Stimulated activated naive CD4-positive, alpha-beta T cell treated with Interleukin-2 at 50 U/mL for 16 hours (primary cell): ENCODE data around the gene ZNF138.
"Not testable (repeated sequence)": the region's sequence is repeated elsewhere in the genome, so short reads cannot be mapped to it uniquely, and the experiment has no call there.

Source experiments
- DNase-seq: peaks from one replicate; lab custom pipeline; 2025; lab: John Stamatoyannopoulos, UW

ZNF138 gene

DNA sequence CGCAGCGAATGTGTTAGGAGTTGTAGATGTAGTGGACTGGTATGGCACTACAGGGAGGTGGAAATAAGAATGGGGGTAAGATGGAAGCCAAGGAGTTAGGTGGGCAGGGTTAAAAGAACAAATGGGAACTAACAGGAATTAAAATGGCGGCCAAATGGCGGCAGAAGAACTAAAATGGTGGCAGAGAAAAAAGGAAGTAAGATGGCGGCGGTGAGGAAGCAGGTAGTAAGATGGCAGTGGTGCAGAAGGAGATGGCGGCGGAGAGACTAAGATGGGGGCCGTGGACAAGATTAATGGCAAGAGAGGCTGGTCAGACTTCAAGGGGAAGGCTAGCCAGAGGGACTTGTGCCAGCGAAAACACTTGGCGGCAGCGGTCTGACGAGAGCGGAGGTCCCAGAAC is 44.5 kb downstream of the ZNF138 start:
- DNase-seq: no peak

DNA sequence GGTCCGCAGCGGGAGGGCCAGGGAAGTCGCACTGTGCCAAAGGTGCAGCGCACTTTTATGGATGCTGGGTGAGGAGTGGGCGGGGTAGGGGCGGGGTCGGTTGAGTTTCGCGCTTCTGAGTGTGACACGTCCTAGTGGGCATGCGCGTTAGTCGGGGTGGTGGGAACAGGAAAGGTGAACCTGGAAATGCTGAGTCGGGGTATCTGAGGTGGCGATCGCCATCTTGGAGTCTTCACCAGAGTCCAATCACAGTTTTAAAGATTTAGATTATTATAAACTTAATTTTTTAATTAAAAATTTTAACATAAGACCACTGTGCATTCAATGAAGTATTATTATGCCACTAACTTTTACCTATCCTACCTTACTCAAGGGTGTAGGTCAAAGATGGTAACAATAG is 45.7 kb downstream of the ZNF138 start:
- DNase-seq: no peak

DNA sequence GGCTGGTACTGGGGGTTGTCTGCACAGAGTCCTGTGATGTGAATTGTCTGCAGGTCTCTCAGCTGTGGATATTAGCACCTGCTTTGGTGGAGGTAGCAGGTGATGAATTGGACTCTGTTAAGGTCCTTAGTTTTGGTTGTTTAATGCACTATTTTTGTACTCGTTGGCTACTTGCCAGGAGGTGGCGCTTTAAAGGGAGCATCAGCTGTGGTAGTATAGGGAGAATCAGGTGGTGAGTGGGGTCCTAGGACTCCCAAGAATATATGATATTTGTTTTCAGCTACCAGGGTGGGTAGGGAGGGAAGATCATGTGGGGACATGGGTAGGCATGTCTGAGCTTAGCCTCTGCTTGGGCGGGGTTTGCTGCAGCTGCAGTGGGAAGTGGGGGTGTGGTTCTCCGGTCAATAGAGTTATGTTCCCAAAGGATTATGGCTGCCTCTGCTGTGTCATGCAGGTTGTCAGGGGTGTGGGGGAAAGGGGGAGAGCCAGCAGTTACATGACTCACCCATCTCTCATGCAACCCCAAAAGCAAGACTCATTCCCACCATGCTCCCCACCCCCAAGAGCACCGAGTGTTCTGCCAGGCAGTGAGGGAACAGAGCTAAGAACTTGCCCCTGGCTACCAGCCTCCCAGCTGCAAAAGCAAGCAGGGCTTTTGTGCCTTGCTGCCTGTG is 55.2 kb downstream of the ZNF138 start:
- no peak for DNase-seq

DNA sequence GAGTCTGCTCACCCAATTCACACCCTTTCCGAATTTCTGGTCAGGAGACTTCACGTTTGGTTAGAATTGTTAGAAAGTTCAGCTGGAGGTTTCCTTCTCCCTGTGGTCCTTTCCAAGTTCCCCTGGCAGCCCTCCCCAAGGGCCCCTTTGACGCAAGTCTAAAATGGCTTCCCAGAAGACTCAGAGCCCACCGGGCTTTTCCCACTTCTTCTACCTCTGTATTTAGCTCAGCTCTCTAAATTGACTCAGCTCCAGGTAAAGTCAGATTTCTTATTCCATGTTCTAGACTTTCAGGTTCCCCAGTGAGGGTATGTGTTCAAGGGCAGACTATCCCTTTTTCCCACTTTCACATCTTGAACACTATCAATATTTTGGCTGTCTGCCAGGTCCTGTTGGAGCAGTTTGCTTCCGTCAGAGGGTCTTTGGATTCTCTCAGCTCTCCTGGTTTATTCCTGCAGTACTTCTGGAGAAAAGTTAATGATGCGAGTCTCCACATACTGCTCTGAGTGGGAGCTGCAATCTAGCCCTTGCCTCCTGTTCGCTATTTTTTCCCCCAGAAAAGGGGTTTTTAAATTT is 55.8 kb downstream of the ZNF138 start:
- no peak for DNase-seq

DNA sequence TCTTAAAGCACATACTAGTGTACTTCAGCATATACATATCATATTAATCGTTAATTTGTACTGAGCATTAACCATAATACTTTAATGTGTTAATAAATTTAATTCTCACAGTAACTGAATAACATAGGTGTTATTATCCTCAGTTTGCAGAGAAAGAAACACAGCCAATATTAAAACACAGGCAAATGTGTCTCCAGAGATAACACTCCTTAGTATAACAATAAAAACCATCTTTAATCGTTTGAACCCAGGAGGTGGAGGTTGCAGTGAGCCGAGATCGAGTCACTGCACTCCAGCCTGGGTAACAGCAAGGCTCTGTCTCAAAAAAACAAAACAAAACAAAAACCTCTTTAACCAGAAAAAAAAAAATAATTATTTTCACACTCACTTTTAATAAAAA is 59.5 kb downstream of the ZNF138 start:
- no peak for DNase-seq

DNA sequence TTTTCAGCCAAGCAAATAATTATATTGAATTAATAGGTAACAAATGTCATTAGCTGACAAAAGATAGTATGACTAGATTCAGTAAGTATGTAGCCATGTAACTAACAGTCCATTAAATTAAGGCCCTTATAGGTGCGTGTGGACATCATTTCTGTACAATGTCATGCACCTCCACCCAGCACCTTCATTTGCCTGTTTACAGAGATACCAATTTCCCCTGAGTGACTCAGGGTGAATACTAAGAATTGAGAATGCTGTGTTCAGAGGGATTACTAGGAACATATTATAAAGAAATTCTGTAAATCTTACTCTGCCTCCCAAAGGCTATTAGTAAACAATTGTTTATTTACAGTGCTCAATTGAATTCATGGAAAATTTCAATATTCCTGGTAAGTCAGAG is 60.7 kb downstream of the ZNF138 start:
- no peak for DNase-seq

DNA sequence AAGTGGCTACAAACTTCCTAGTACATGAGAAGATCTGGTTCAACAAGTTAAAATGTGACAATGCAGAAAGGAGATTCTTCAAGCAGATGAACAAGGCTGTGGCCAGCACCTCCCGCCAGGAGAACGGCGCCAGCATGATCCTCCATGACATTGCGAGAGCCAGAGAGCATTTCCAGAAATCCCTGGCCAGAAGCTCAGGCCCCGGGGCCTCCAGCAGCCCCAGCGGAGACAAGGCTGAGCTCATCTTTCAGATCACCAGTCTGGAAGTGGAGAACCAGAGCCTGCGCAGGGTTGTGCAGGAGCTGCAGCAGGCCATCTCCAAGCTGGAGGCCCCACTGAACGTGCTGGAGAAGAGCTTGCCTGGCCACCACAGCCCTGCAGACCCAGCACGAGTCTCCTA is 68.8 kb downstream of the ZNF138 start:
- no peak for DNase-seq

DNA sequence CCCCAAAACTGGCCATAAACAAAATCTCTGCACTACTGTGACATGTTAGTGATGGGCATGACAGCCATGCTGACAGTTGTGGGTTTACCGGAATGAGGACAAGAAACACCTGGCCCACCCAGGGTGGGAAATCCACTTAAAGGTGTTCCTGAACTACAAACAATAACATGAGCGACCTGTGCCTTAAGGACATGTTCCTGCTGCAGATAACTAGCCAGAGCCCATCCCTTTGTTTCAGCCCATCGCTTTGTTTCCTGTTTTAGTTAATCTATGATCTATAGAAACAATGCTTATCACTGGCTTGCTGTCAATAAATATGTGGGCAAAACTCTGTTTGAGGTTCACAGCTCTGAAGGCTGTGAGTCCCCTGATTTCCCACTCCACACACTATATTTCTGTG is 69.3 kb downstream of the ZNF138 start:
- DNase-seq: not testable (repeated sequence)

DNA sequence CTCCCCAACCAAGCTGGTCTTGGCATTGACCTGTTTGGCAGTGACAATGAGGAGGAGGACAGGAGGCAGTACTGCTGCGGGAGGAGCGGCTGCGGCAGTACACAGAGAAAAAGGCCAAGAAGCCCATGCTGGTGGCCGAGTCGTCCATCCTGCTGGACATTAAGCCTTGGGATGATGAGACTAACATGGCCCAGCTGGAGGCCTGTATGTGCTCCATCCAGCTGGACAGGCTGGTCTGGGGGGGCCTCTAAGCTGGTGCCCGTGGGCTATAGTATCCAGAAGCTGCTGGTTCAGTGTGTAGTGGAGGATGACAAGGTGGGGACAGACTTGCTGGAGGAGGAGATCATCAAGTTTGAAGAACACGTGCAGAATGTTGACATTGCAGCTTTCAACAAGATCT is 69.7 kb downstream of the ZNF138 start:
- no peak for DNase-seq

DNA sequence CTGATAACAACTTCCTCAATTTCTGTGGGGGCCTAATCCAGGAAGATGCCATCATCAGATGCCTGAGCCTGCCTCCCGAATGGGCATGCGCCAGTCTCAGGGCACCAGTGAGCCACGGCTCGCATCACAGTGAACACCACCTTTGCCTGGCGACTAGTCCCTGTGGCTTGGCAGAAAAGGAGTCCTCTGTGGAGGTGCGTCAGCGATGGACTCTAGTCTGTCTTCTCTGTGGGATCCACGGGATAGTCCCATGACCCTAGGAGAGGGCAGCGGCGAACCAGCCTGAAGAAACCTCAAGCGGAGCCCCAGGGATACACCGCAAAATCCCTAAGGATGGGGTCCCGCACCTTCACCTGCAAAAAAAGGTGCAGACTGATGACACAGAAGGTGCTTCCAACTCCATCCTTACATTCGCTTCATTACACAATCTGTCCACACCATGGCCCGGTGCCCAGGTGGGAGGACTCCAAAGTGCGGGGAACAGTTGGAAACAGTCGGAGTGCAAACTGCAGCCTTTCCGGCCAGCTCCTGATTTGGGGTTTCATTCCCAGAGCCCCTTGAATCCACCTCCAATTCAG is 73.7 kb downstream of the ZNF138 start:
- DNase-seq: no peak

DNA sequence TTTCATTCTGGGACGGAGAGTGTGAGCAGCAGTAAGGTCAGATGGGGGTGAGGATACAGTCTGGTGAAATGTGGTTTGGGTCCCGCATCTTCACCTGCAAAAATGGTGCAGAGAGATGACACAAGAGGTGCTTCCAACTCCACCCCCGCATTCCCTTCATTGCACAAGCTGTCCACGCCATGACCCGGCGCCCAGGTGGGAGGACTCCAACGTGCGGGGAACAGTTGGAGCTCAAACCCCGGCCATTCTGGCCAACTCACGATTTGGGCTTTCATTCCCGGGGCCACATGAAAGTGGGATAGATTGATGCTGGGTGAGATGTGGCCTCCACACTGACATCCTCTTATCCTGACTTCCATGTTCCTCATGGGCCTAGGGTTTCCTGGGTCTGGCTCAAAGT is 74.3 kb downstream of the ZNF138 start:
- DNase-seq: no peak

DNA sequence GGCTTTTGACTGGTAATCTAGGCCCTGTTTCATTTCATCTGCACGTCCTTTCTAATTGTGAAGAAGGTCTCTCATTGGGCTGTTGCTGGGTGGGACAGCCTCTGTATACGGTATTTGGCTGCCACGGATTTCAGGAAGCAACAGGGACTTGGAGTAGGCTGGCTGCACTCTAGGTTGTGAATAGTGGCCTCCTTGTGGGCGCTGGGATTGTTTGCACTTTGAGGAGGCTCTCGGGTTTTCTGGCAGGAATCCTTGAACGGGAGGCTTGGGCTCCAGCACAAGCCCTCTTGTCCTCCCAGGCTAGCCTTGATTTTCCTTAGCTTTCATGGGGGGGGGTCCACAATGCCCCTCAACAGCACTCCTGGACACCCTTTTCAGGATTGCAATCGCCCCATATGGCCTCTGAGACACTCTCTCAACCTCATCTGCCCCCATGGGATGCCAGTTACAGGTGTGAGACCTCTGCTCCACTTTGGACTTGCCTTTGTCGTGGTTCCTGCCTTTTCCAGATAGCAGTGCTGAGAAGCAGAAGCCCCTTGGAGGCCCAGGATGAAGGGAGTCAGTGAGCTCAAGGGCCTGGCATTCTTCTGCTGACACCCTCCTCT is 75.0 kb downstream of the ZNF138 start:
- no peak for DNase-seq

DNA sequence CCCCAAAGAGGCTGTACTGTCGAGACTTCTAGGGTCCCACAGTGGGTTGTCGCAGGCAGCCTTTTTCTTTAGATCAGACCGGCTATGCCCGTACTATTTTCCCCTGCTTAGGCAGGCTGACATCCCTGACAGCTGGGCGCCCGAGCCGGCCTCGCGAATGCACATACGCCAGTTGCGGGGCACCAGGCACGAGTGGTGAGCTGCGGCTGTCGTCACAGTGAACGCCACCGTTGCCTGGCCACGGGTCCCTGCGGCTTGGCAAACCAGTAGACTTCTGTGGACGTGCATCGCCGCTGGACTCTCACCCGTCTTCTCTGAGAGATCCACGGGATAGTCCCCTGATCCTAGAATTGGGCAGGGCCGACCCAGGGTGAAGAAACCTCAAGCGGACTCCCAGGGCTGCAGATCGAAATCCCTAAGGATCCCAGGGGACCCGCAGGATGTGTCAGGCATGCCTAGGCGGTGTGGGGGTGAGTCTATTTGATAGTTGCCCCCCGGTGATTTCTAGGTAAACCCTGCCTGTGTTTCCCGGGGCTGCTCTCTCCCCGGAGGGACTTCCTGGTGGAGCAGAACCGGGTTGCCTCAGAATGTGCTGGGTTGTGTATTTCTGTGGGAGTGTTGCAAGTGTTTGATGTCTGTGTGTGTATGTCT is 75.8 kb downstream of the ZNF138 start:
- DNase-seq: no peak

DNA sequence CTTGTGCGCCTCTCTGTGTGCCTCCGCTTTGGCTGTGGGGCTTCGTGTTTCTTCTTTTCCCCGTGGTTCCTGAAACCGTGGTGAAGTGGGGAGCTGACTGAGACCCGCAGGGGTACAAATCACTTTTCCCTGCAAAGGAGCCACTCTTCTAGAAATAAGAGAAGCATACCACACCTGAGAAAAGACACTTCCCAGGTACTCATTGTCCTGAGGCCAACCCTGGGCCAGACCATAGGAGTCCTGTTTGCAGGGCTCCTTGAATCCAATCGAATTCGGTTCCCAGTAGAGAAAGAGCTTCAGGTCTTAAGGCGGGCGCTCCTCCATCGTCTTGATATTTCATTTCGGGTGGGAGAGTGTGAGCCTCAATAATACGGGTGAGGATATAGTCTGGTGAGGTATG is 76.4 kb downstream of the ZNF138 start:
- no peak for DNase-seq

DNA sequence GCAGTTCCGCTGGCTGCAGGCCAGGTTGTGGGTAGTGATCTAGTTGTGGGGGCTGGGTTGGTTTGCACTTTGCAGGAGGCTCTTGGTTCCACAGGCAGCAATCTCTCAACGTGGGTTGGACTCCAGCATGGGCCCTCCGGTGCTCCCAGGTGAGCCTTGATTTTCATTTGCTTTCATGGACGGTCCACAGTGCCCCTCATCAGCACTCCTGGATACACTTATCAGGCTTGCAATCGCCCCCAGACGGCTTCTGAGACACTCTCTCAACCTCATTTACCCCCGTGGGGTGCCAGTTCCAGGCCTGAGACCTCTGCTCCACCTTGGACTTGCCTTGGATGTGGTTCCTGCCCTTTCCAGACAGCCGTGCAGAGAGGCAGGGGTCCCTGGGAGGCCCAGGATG is 77.5 kb downstream of the ZNF138 start:
- DNase-seq: no peak

DNA sequence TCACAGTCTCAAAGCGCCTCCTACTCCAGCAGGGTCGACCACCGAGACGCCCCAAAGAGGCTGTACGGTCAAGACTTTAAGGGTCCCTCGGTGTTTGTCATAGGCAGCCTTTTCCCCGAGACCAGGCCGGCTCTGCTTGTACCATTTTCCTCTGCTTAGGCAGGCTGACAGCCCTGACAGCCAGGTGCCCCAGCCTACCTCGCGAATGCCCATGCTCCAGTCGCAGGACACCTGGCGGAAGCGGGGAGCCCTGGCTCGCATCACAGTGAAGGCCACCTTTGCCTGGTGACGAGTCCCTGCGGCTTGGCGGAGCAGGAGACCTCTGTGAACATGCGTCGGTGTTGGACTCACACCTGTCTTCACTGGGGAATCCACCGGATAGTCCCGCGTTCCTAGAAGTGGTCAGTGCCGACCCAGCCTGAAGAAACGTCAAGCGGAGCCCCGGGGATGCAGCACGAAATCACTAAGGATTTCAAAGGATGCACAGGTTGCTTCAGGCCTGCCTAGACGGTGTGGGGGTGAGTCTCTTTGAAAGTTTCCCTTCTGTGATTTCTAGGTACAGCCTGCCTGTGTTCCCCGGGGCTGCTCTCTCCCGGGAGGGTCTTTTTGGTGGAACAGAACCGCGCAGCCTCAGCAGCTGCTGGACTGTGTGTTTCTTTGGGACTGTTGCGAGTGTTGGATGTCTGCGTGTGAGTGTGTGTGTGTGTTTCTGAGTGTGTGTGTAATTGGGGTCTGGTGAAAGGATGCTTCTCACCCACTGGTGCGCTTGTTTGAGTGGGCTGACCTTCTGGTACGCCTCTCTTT is 78.3 kb downstream of the ZNF138 start:
- DNase-seq: no peak

DNA sequence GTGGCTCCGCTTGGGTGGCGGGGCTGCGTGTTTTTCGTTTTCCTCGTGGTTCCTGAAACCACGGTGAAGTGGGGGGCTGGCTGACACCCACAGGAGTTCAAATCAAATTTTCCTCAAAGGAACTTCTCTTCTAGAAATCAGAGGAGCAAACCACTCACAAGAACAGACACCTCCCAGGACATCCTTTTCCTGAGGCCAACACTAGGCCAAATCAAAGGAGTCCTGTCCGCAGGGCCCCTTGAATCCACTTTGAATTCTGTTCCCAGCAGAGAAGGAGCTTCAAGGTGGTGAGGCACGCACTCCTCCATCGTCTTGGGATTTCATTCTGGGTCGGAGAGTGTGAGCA is 78.9 kb downstream of the ZNF138 start:
- no peak for DNase-seq

DNA sequence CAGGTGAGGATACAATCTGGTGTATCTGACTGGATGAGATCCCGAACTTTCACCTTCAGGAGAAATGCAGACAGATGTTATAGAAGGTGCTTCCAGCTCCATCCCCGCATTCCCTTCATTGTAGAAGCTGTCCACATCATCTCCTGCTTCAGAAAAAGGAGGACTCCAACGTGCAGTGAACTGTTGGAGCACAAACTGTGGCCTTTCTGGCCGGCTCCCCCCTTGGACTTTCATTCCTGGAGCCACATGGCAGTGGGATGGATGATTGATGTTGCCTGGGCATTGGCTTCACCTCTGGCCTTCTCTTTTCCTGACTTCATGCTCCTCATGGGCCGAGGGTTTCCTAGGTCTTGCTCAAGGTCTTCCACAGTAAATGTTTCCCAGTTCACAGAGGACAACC is 79.3 kb downstream of the ZNF138 start:
- no peak for DNase-seq

DNA sequence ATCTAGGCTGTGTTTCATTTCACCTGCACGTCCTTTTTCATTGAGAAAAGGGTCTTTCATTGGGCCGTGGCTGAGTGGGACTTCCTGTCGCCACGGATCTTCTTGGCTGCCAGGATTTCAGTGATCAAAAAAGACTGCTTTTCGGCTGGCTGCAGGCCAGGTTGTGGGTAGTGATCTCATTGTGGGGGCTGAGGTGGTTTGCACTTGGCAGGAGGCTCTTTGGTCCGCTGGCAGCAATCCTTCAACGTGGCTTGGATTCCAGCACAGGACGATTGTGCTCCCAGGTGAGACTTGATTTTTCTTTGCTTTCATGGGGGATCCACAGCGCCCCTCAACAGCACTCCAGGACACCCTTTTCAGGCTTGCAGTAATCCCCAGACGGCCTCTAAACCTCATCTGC is 79.9 kb downstream of the ZNF138 start:
- no peak for DNase-seq

DNA sequence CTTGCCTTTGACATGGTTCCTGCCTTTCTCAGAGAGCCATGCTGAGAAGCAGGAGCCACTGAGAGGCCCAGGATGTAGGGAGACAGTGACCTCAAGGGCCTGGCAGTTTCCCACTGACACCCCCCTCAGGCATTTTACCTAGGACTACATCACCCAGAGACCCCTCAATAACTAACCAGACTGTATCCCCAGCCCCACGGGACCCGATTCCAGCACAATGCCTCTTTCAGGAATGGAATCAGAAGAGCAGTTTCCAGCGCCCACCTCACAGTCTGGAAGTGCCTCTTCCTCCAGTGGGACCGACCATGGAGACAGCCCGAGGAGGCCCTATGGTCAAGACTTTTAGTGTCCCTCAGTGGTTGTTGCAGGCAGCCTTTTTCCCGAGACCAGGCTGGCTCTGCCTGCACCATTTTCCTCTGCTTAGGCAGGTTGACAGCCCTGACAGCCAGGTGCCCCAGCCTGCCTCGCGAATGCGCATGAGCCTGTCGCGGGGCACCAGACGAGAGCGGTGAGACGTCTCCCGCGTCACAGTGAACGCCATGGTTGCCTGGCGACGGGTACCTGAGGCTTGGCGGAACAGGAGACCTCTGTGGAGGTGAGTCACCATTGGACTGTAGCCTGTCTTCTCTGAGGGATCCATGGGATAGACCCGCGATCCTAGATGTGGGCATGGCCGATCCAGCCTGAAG is 80.5 kb downstream of the ZNF138 start:
- no peak for DNase-seq

DNA sequence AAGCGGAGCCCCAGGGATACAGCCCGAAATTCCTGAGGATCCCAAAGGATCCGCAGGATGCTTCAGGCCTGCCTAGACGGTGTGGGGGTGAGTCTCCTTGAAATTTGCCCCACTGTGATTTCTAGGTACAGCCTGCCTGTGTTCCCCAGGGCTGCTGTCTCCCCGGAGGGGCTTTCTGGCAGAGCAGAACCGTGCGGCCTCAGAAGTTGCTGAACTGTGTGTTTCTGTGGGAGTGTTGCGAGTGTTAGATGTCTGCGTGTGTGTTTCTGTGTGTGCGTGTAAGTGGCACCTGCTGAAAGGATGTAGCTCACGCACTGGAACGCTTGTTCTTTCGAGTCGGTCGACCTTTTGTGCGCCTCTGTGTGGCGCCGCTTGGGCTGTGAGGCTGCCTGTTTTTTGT is 81.0 kb downstream of the ZNF138 start:
- DNase-seq: no peak
